SU-DHL-6 (cell line): Measurements from ENCODE around the gene CRTC2.

ENCODE experiments used
- H2AFZ ChIP-seq: fragments of 200-600 bp; sonication (generic); 2 replicates; pipeline ENCODE4 v1.6.1; 2014; ENCODE audit warnings: low read depth, mild to moderate bottlenecking, moderate library complexity, mixed read lengths, antibody characterized with exemption, low read length; ENCODE audit not compliant: severe bottlenecking
- H3F3A ChIP-seq: fragments of 200-600 bp; shearing (Covaris generic); 2 replicates; pipeline ENCODE4 v1.6.0; 2016; ENCODE audit warnings: antibody characterized with exemption, mild to moderate bottlenecking; ENCODE audit not compliant: insufficient read depth
- H3K27ac ChIP-seq: fragments of 200-600 bp; sonication (generic); 2 replicates; pipeline ENCODE4 v1.5.1; 2016; ENCODE audit warnings: low read depth, mild to moderate bottlenecking, low read length, moderate library complexity, mixed read lengths
- H3K27me3 ChIP-seq: fragments of 200-600 bp; sonication (generic), shearing (Covaris generic); 2 replicates; pipeline ENCODE4 v1.6.0; 2014; ENCODE audit warnings: mild to moderate bottlenecking, low read length
- H3K36me3 ChIP-seq: fragments of 200-600 bp; sonication (generic); 2 replicates; pipeline ENCODE4 v1.6.1; 2014; ENCODE audit warnings: mild to moderate bottlenecking, low read length, mixed read lengths
- H3K4me2 ChIP-seq: fragments of 300-600, 200-600 bp; shearing (Covaris generic), sonication (generic); 2 replicates; pipeline ENCODE4 v1.6.0; 2014; ENCODE audit warnings: low read length, low read depth, mild to moderate bottlenecking; ENCODE audit not compliant: poor library complexity, severe bottlenecking
- H3K4me3 ChIP-seq: fragments of 200-600 bp; sonication (generic); 2 replicates; pipeline ENCODE4 v1.5.1; 2014; ENCODE audit warnings: antibody characterized with exemption, low read length, mild to moderate bottlenecking, mixed read lengths; ENCODE audit not compliant: insufficient read depth, poor library complexity, severe bottlenecking
- H3K79me2 ChIP-seq: fragments of 200-600 bp; sonication (generic); 2 replicates; pipeline ENCODE4 v1.6.1; 2014; ENCODE audit warnings: mild to moderate bottlenecking, low read length, moderate library complexity; ENCODE audit not compliant: insufficient read depth
- H3K9ac ChIP-seq: fragments of 200-600 bp; sonication (generic); 2 replicates; pipeline ENCODE4 v1.7.0; 2014; ENCODE audit warnings: mild to moderate bottlenecking, low read length
- H3K9me2 ChIP-seq: fragments of 200-600 bp; sonication (generic); replicated peaks from 2 replicates; pipeline ENCODE4 v1.6.1; 2014; ENCODE audit warnings: low read length; ENCODE audit not compliant: insufficient read depth
- H3K9me3 ChIP-seq: fragments of 200-600 bp; sonication (generic); 2 replicates; pipeline ENCODE4 v1.6.1; 2014; ENCODE audit warnings: low read length, mixed read lengths; ENCODE audit not compliant: insufficient read depth
- H4K20me1 ChIP-seq: fragments of 200-600 bp; sonication (generic); 2 replicates; pipeline ENCODE4 v1.6.1; 2014; ENCODE audit warnings: low read depth, mild to moderate bottlenecking, antibody characterized with exemption, low read length, moderate library complexity, mixed read lengths
- CTCF ChIP-seq: fragments of 200-600 bp; sonication (generic); IDR thresholded peaks from one replicate; pipeline ENCODE4 v1.5.1; 2017; ENCODE audit warnings: antibody characterized with exemption, mild to moderate bottlenecking, low read length, moderate library complexity; ENCODE audit not compliant: insufficient read depth, poor library complexity, severe bottlenecking
- EZH2phosphoT487 ChIP-seq: fragments of 200-600 bp; sonication (generic), shearing (Covaris generic); conservative IDR thresholded peaks from 2 replicates; pipeline ENCODE4 v1.6.1; 2018; ENCODE audit warnings: mild to moderate bottlenecking, antibody characterized with exemption, low read length, moderate library complexity, mixed read lengths

The CRTC2 gene

DNA sequence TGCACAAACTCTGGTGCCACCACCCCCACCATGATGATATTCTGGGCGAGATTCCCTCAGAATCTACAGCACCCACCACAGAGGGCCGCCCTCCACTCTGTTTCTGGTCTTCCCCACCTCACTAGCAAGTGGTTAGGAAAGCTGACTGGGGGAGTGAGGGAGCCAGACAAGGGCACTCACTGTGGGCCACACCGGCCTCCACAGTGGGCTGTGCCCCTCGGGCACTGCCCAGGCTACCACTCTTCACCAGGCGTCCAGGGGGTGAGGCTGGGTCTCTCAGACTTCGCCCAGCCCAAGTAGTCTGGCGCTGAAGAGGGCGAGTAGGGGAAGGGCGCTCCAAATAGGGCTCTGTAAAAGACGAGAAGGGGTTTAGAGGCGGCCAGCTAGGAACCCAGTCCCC, 24.5 kb downstream of the CRTC2 start:
- TF ChIP-seq CTCF (no peak), EZH2phosphoT487 (no peak)
- no peaks in the 10 kb centered on the region for H3K9me2 ChIP-seq
- no peaks in the 10 kb centered on the region for H3K27me3 ChIP-seq
- H4K20me1 ChIP-seq, result no peaks in the 10 kb centered on the region
- no peak overlapping the region for H3K4me2 ChIP-seq
- H3K79me2 ChIP-seq, result no peaks in the 10 kb centered on the region
- peaks cover 5% of the 10 kb centered on the region; the same call in 1 of the 2 replicates for H3F3A ChIP-seq
- no peak overlapping the region for H3K27ac ChIP-seq
- no peak overlapping the region for H3K4me3 ChIP-seq
- no peak overlapping the region for H2AFZ ChIP-seq
- H3K9me3 ChIP-seq, result no peaks in the 10 kb centered on the region
- H3K9ac ChIP-seq, result no peak overlapping the region
- no peaks in the 10 kb centered on the region for H3K36me3 ChIP-seq

DNA sequence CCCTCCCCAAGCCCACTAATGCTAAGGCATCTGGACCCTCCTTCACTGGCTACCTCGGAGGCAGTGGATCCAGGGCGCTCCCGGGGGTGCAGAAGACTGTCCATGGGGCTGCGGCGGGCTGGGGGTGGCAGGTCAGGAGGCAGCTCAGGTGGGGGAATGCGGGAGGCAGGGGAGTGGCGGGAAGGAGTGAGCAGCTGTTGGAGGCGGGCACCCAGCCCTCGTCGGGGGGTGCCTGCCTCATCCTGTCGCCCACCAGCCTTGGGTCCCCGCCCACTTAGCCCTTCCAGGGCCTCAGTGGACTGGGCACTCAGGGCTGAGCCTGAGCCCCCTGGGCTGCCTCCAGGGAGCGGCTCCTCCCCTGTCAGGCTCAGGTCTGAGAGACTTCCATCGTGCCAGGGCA, 25.0 kb downstream of the CRTC2 start:
- no peaks in the 10 kb centered on the region for H3K36me3 ChIP-seq
- H3K27me3 ChIP-seq, result no peaks in the 10 kb centered on the region
- TF ChIP-seq CTCF (no peak), EZH2phosphoT487 (no peak)
- no peak overlapping the region for H3K27ac ChIP-seq
- no peaks in the 10 kb centered on the region for H3K9me3 ChIP-seq
- no peaks in the 10 kb centered on the region for H3K79me2 ChIP-seq
- H3K9ac ChIP-seq, result no peak overlapping the region
- no peak overlapping the region for H3K4me3 ChIP-seq
- peaks cover 8% of the 10 kb centered on the region; the same call in 1 of the 2 replicates for H3F3A ChIP-seq
- H4K20me1 ChIP-seq, result no peaks in the 10 kb centered on the region
- no peak overlapping the region for H3K4me2 ChIP-seq
- no peak overlapping the region for H2AFZ ChIP-seq
- H3K9me2 ChIP-seq, result no peaks in the 10 kb centered on the region

DNA sequence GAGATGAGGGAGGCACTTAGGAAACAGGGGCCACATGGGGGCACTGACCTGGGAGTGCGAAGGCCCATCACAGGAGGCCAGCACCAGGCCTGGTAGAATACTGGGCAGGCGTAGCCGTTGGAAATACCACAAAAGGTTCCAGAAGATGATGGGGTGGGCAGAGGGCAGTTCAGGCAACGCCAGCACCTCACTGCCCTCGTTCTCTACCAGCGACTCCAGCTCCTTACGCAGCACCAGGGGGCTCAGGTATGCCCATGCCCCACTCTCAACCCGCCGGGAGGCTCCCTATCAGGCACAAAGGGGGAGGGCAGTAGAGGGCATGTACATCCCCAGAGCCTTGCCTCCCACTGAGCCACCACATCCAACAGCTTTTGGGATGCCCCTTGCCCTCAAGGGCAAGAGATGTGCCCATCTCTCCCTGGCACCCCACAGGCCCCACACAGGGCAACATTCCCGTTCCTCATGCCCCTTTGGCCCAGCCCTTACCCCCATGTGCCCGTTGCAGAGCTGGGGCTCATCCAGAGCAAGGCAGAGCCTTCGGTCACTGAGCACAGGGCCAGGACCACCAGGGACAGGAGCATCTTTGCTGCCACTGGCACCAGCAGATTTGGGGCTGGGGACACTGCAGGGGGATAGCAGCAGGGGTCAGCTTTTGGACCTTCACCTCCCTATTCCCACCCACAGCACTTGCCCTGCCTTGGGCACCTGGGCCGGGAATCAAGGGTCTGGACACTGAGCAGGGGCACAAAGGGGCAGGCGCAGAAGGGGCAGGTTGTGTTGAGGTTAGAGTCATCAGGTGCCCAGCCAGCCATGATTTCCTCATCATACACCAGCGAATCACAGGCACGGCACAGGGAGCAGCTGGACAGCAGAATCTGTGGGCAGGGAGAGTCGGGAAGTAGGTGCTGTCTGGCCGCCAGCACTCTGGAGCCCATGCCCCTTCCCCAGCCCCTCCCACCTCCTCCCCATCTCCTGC, 26.0 kb downstream of the CRTC2 start:
- no peak overlapping the region for H2AFZ ChIP-seq
- H3K9me3 ChIP-seq, result no peaks in the 10 kb centered on the region
- H3K36me3 ChIP-seq, result no peaks in the 10 kb centered on the region

More for the DNA sequence above, 26.0 kb downstream of the CRTC2 start:
- Histone ChIP-seq H3F3A (peaks cover 11% of the 10 kb centered on the region; the same call in 1 of the 2 replicates), H3K27me3 (no peaks in the 10 kb centered on the region), H4K20me1 (no peaks in the 10 kb centered on the region), H3K4me3 (no peak overlapping the region), H3K9ac (no peak overlapping the region), H3K9me2 (no peaks in the 10 kb centered on the region), H3K4me2 (no peak overlapping the region), H3K79me2 (no peaks in the 10 kb centered on the region), H3K27ac (no peak overlapping the region)
- TF ChIP-seq CTCF (no peak), EZH2phosphoT487 (no peak)
